Superior temporal gyrus (tissue), 1 donor: ENCODE measurements around the gene CASP14.
"Not testable (repeated sequence)": the region's sequence is repeated elsewhere in the genome, so short reads cannot be mapped to it uniquely, and the experiment has no call there.

Experiments
- DNase-seq: peaks from one replicate; pipeline ENCODE4 v3.0.0-alpha.2; 2016; ENCODE audit errors: extremely low spot score

Gene CASP14, protein sequence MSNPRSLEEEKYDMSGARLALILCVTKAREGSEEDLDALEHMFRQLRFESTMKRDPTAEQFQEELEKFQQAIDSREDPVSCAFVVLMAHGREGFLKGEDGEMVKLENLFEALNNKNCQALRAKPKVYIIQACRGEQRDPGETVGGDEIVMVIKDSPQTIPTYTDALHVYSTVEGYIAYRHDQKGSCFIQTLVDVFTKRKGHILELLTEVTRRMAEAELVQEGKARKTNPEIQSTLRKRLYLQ

DNA sequence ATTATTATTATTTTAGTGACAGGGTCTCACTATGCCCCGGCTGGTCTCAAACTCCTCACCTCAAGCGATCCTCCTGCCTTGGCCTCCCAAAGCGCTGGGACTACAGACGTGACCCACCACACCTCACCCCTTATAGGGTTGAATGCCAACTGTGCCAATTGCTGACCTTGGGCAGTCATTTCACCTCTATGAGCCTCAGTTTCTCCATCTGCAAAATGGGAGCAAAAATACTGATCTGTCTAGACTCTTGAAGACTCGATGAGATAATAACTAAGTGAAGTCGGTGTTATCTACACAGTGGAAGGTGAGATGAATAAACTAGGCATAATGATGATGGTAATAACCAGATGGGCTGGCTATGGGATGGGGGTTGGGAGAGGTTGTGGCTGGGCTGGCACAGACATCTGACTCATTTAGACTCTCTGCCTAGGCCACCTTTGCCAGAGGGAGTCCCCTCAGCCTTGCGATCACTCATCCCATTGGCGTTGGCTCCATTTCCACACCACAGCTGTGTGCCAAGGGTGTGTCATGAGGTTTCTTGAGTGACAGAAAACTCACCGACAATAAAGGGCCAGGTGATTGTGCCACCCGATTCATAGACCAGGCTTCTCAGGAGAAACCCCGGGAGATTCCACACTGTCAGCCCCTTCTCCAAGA, at the start of gene CASP14:
CASP14 (plus strand) TSS at position 596 of the 657 bp plus-strand sequence. CDS start 2,772 bp downstream, outside the sequence.
- DNase-seq = no peak

DNA sequence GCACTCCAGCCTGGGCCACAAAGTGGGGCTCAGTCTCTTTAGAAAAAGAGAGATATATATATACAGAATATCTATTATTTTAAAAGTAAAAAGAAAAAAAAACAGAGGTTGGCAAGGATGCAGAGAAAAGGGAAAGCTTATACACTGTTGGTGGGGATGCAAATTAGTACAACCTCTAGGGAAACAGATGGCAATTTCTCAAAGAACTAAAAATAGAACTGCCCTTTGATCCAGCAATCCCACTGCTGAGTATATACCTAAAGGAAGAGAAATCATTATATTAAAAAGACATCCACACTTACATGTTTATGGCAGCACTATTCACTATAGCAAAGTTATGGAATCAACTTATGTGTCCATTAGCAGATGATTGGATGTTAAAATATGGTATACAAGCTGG, 41.0 kb upstream of the CASP14 start:
- DNase-seq = no peak

DNA sequence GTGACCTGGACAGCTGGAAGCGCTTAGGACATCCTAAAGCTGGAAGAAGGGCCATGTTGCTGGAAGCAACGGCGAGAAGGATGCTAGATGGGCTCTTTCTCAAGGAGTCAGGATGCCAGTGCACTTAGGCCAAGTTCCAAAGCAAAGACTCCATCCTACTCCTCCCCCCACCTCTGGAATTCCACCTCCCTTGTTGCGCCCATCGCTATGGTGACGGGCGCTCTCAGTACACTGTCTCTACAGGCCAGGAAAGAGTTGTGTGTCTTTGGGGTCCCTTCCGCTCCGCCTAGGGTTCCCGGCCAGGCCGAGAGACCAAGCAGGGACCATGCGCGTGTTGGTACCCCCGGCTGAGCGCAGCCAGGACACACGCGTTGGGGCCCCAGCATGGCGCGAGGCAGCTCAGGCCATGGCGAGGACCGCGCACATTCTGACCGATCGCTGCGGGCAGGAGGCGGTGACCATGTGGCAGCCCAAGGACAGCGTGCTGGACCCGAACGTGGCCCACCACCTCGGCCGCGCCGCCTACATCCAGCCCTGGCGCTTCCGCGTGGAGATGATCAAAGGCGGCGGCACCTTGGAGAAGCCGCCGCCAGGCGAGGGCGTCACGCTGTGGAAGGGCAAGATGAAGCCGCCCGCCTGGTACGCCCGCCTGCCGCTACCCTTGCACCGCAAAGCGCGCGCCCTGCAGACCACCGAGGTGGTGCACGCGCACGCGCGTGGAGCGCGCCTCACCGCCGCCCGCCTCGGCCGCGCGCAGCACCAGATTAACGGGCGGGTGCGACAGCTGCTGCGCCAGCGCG, 38.6 kb upstream of the CASP14 start:
- no peak for DNase-seq

DNA sequence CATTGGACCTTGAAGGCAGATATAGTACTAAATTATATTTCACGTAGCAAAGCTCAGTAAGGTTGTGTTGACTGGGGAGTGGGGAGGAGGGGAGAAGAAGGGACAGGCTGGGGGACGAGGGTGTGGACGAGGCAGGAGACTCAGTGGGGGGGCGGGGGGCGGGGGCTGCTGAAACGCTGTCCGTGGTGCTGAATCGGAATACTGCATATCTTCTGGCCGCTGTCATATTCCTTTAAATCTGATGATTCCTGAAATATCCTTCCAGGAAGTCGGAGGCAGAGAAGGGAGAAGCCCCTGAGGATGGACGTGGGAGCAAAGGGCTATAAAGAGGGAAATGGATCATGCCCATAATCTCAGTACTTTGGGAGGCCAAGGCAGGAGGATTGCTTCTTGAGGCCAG, 34.7 kb upstream of the CASP14 start:
- no peak for DNase-seq

DNA sequence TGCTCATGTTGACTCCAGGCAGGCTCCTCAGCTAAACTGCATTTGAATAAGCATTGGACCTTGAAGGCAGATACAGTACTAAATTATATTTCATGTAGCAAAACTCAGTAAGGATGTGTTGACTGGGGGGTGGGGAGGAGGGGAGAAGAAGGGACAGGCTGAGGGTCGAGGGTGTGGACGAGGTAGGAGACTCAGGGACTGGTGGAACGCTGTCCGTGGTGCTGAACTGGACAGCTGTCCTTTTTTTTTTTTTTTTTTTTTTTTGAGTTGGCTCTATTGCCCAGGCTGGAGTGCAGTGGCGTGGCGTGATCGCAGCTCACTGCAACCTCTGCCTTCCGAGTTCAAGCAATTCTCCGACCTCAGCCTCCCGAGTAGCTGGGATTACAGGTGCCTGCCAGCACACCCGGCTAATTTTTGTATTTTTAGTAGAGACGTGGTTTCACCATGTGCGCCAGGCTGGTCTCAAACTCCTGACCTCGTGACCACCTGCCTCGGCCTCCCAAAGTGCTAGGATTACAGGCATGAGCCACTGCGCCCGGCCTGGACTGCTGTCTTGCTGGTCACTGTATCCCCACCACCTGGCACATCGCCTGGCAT, 33.2 kb upstream of the CASP14 start:
- no peak for DNase-seq

DNA sequence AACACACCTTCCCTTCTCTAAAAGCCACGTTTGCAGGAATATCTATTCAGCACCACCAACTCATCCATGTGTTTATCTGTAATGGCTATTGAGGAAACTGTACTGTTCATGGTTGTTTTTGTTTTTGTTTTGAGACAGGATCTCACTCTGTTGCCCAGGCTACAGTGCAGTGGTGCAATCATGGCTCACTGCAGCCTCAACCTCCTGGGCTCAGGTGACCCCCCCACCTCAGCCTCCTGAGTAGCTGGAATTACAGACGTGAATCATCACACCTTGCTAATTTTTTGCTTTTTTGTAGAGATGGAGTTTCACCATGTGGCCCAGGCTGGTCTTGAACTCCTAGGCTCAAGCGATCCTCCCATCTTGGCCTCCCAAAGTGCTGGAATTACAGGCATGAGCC, 30.4 kb upstream of the CASP14 start:
- not testable (repeated sequence) for DNase-seq

DNA sequence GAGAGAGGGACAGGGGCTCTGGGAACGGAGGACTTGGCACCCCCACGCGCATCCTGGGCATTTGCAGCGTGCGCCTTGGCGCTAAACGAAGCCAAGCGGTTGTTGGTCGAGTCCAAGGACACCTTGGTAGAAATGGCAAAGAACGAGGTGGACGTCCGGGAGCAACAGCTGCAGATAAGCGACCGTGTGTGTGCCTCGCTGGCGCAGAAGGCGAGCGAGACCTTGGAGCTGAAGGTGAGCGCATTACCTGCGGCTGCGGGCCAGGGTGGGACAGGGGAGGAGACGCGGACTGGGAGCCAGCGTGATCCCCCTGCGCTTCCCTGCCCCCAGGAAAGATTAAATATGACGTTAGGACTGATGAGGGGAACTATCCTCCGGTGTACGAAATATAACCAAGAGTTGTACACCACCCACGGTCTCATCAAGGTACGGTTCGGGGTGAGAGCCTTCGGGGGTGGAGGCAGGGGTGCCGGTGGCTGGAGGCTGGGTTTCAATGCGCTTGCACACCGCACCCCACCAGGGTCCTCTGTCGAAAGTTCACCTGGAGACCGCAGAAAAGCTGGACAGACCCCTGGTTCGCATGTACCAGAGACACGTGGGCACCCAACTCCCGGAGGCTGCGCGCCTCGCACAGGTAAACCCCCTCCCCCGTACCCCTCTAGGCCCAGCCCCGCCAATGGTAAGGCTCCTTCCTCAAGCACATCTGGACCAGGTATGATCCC, 27.8 kb upstream of the CASP14 start:
- DNase-seq = no peak

DNA sequence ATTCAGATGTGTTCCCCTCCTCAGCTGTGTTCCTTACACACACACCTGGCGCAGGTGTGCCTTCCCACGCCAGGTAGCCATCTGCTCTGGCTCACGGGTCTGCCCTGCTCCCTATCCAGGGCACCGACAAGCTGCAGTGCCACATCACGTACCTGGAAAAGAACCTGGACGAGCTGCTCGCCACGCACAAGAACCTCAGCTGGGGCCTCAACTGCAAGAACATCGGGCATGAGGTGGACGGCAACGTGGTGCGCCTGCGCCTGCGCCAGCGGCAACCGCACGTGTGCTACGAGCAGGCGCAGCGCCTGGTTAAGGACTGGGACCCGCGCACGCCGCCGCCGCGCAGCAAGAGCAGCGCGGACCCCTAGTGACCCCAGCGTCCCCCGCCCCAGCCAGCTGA, 26.5 kb upstream of the CASP14 start:
- DNase-seq = no peak

DNA sequence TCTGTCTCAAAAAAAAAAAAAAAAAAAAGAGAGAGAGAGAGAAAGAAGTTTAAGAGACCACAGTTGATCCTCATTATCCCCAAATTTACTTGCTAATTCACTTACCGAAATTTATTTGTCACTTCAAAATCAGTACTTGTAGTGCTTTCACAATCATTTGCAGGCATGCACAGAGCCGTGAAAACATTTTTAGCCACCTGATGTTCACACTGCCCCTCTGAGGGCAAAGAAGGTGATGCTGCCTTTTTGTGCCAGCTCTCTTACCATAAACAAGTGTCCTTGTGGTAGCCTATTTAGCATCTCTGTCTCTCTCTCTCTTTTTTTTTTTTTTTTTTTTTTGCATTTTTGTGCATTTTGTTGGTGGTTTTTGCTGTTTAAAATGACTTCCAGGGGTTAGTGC, 24.1 kb upstream of the CASP14 start:
- DNase-seq = no peak

DNA sequence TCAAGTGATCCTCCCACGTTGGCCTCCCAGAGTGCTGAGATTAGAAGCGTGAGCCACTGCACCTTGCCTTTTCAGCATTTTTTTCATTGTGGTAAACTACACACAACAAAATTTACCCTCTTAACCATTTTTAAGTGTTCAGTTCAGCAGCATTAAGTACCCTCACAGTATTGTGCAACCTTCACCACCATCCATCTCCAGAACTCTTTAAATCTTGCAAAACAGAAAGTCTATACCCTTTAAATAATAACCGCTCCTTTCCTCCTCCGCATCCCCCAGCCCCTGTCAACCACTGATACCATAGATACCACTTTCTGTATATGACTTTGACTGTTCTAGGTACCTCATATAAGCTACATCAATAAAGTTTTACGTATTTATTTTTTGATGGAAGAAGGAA, 20.8 kb upstream of the CASP14 start:
- no peak for DNase-seq

DNA sequence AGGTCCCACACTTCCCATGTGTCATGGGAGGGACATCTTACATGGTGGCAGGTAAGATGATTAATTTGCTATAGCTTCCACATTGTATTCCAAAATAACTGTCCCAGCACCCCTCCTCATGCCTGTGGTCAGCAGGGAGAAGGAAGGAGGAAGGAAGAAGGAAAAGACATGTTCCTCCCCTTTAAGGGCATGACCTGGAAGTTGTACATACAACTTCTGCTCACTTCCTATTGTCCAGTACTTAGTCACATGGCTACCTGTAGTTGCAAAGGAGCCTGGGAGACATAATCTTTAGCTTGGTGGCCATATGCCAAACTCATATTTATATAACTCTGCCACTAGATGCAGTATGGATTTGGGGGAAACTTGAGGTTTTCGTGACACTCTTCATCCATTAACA, 17.6 kb upstream of the CASP14 start:
- no peak for DNase-seq

DNA sequence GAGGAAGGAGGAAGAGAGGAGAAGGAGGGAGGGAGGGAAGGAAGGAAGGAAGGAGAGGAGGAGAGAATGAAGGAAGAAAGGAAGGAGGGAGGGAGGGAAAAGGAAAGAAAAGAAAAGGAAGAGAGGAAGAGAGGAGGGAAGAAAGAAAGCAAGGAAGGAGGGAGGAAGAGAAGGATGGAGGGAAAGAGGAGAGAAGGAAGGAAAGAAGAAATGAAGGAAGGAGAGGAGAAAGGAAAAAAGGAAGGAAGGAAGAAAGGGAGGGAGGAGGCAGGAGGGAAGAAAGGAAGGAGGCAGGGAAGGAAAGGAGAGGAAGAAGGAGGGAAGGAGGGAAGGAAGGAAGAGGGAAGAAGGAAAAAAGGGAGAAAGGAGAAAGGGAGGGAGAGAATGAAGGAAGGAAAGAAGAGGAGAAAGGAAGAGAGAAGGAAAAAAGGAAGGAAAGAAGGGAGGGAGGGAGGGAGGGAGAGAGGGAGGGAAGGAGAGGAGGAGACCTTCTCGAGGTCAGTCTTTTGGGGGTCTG, 13.4 kb upstream of the CASP14 start:
- no peak for DNase-seq

DNA sequence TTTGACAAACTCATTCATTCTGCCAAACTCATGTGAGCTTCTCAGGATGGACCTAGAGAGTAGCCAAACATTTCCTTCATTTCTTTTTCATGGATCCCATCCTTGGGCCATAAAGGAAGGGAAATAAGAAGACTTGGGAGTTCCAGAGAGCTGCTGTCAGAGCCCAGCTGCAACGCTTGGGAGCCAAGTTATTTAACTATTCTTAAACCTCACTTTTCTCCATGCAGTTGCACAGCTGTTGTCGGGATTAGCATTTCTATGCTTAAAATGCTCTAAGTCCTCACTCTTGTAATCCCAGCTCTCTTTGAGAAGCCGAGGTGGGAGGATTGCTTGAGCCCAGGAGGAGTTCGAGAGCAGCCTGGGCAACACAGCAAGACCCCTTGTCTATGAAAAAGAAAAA, 11.7 kb upstream of the CASP14 start:
- DNase-seq = no peak

DNA sequence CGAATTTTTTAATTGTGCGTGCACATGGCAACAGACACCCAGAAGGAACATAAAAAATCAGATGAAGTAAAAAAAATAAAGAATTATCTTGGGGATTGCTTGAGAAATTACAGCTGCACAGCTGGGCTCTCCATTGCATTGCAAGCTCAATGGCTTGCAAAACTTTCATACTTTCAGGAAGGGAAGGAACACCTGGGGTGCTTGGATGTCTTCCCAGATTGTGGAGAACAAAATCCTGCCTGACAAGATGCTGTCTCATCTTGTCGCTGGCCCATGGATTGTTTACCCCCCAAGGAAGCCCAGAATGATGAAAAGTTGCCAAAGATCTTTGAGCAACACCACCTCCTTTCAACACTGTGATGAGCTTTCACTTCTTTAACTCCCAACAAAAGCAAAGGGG, 11.0 kb upstream of the CASP14 start:
- no peak for DNase-seq

DNA sequence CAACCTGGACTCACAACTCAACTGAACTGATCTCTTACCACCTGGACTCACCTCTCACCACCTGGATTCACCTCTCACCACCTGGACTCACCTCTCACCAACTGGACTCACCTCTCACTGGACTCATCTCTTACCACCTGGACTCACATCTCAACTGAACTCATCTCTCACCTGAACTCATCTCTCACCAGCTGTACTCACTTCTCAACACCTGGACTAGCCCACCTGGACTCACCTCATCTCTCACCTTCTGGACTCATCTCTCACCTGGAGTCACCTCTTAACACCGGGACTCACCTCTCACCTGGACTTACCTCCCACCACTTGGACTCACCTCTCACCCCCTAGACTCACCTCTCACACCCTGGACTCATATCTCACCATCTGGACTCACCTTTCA, 7.3 kb upstream of the CASP14 start:
- DNase-seq = no peak

DNA sequence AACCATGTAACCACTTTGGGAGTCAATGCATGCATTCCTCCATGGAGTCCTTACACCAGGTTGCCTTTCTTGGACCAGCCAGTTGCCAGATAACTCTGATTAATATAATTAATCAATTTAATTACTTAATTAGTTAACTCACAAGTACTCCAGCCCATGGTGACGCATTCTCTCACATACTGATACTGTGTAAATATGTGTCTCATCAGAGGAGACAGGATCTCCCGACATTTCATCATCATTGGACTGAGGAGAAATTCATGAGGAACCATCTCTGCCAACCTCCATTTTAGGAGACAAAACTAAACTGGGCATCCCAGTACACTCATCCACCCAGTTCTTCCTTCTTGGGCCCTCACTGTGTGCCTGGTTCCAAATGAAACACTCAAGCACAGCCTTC, 6.5 kb upstream of the CASP14 start:
- DNase-seq = no peak

DNA sequence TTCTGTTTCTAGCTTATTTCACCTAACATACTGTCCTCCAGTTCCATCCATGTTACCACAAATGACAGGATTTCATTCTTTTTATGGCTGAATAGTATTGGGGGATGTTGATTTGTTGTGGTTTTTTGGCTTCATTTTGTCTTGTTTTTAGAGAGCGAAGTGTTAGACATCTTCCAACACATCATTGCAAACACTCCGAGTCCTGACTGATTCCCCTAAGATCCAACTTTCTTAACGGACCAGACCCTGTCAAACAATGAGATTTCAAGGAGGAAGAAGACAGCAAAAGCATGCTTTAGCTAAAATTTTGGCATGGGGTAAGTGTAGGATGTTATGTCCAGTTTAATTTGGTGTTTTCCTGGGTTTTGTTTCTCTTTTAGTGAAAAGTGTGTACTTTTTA, 3.8 kb upstream of the CASP14 start:
- no peak for DNase-seq

DNA sequence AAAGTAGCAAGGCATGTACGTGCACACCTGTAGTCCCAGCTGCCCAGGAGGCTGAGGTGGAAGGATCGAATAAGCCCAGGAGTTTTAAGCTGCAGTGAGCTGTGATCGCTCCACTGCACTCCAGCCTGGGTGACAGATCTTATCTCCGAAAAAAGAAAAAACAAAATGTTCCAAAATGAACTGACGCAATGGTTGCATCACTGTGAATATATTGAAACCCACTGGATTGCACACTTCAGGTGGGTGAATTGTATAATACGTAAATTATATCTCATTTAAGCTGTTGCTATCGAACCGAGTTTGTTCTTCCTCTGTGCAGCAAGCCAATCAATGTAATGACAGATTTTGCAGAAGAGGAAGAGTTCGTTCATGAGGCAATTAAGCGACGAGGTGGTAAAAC, 1.6 kb upstream of the CASP14 start:
- DNase-seq = no peak

DNA sequence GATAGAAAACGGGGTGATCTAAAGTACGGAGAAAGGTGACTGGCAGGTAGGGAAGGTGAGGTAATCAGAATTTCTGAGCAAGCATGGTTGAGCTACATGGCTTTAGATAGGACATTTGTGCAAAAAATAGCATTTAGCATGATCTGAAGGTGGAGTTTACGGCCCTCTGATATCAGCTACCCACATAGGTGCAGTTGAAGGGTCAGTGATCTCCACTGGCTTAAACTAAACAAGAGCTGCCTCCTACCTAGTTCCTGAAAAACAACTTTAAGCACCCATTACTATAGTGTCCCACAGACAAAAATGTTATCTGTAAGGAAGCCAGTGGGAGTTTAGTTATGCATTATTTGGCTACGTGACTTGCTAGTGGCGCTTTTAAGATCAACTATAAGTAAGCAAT, 1.2 kb upstream of the CASP14 start:
- DNase-seq = no peak

DNA sequence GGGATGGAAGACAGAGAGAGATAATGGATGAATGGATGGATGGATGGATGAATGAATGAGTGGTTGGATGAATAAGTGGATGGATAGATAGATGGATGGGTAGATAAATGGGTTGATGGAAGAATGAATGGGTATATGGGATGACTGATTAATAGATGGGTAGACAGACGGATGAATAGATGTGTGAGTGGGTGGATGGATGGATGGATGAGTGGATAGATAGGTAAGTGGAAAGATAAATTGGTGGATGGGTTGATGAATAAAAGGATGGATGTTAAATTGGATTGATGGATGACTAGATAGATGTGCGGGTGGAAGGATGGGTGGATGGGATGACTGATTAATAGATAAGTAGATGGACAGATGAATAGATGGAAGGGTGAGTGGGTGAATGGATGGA, 1.4 kb downstream of the CASP14 start:
- no peak for DNase-seq

DNA sequence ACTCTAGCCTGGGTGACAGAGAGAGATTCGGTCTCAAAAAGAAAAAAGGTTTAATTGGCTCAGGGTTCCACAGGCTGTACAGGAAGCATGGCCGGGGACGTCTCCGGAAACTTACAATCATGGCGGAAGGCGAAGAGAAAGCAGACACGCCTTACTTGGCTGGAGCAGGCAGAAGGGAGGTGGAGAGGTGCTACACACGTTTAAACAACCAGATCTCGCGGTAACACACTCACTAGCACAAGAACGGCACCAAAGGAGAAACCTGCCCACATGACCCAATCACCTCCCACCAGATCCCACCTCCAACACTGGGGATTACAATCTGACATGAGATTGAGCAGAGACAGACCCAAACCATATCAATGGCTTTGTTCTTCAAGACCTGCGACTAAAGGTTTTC, 12.8 kb downstream of the CASP14 start:
- DNase-seq = no peak

DNA sequence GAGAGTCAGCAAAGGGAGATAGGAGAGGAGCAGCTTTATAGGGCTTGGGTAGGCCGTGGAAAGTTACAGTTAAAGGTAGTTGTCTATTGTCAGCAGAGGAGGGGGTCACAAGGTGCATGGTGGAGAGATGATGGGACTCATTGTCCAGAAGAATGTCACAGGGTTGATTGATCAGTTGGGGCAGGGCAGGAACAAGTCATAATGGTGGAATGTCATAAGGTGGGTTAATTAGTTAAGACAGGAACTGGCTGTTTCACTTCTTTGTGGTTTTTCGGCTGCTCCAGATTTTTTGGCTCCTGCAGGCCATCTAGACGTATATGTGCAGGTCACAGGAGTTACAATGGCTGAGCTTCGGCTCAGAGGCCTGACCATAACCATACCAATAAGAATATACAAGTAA, 21.1 kb downstream of the CASP14 start:
- not testable (repeated sequence) for DNase-seq
